Urinary bladder (tissue), 4 donors: ENCODE data around the gene TRPM6. TPM values are rescaled to one million over a fixed set of nuclear protein-coding genes. Genes with fewer than 3 reads are reported as not detected.
A peak's percentile ranks its signal among the peaks of the same experiment; 100 is the strongest.

Source experiments
- DNase-seq: peaks from one replicate; pipeline ENCODE4 v3.0.0-alpha.2; 2015; ENCODE audit errors: extremely low spot score
- H3K27ac ChIP-seq: one replicate; pipeline ENCODE4 v1.5.1; 2013; ENCODE audit warnings: low read depth, mild to moderate bottlenecking, moderate library complexity
- H3K36me3 ChIP-seq: one replicate; pipeline ENCODE4 v1.6.1; 2013; ENCODE audit warnings: mild to moderate bottlenecking, moderate library complexity; ENCODE audit not compliant: insufficient read depth
- H3K4me1 ChIP-seq: one replicate; pipeline ENCODE4 v1.6.1; 2013; ENCODE audit warnings: mild to moderate bottlenecking, moderate library complexity; ENCODE audit not compliant: insufficient read depth
- H3K4me3 ChIP-seq: one replicate; pipeline ENCODE4 v1.5.1; 2013; ENCODE audit warnings: low read depth, low read length
- WGBS: extraction: QIAGEN DNeasy Blood & Tissue Kit; methylation state at CpG from one replicate; pipeline ENCODE4 v1.1.7; 2013; 5-methylcytosine and 5-hydroxymethylcytosine counted together
- polyA plus RNA-seq: library from polyadenylated mRNA; stranded (reverse); fragments of 200-250 nt; gene quantifications from one replicate; pipeline ENCODE4 v1.2.3, GENCODE V29; 2013
- total RNA-seq: library from RNA; depleted of rRNA; stranded (reverse); fragments of >200 nt; gene quantifications from one replicate; pipeline ENCODE4 v1.2.3, GENCODE V29; 2014
- donor health status: healthy with polysubstance abuse.
- donor health status: healthy.

TRPM6 gene
- total and polyA plus RNA-seq, 2 donors, result 0.24 to 0.63 TPM

- peak; percentile 11 for DNase-seq
- H3K4me1 ChIP-seq, result no peaks in the 10 kb centered on the region
- no peaks in the 10 kb centered on the region for H3K36me3 ChIP-seq
- no peak overlapping the region for H3K27ac ChIP-seq
- 40% methylated on average over 8 of the region's 8 CpGs for WGBS
- H3K4me3 ChIP-seq, result no peak overlapping the region
These were observed 110.4 kb downstream of the TRPM6 start for GRCh38 chr9:74777136-74777879.

DNA sequence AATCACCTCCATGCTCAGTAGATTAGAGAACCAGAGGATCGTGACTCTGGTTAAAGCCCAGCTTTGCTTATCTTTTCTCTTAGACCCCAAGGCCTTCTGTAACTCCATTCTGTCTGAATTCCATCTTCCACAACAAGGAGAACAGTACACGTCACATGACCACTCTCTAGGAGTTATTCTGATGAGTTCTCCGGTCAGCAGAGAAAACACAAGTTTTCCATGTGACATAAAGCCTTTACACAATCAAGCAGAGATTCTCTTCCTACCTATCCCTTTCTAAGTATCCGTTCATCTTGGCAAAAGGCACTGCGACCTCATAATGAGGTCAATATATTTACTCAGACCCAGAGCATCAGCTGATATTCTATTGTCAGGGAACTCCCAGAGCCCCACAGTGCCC is 112.3 kb downstream of the TRPM6 start:
- Histone ChIP-seq H3K4me1 (no peaks in the 10 kb centered on the region), H3K36me3 (no peaks in the 10 kb centered on the region), H3K4me3 (no peak overlapping the region), H3K27ac (no peak overlapping the region)
- no peak for DNase-seq
- WGBS, result 70% methylated on average over 5 of the region's 5 CpGs

GRCh38 chr9:74773886-74774479 is 113.7 kb downstream of the TRPM6 start:
- DNase-seq, result peak; percentile 37

GRCh38 chr9:74772121-74772520 is 115.6 kb downstream of the TRPM6 start:
- H3K36me3 ChIP-seq, result no peaks in the 10 kb centered on the region
- DNase-seq, result no peak
- H3K4me1 ChIP-seq, result no peaks in the 10 kb centered on the region
- 88% methylated on average over 4 of the region's 4 CpGs for WGBS
- no peak overlapping the region for H3K27ac ChIP-seq
- no peak overlapping the region for H3K4me3 ChIP-seq

More at GRCh38 chr9:74773886-74774479, 113.7 kb downstream of the TRPM6 start:
- Histone ChIP-seq H3K36me3 (no peaks in the 10 kb centered on the region), H3K27ac (no peak overlapping the region), H3K4me1 (no peaks in the 10 kb centered on the region), H3K4me3 (no peak overlapping the region)
- 22% methylated on average over 8 of the region's 8 CpGs for WGBS

GRCh38 chr9:74771672-74772071 is 116.0 kb downstream of the TRPM6 start:
- Histone ChIP-seq H3K27ac (no peak overlapping the region), H3K4me3 (no peak overlapping the region), H3K4me1 (no peaks in the 10 kb centered on the region), H3K36me3 (no peaks in the 10 kb centered on the region)
- DNase-seq, result no peak
- WGBS, result 92% methylated on average over 6 of the region's 6 CpGs

DNA sequence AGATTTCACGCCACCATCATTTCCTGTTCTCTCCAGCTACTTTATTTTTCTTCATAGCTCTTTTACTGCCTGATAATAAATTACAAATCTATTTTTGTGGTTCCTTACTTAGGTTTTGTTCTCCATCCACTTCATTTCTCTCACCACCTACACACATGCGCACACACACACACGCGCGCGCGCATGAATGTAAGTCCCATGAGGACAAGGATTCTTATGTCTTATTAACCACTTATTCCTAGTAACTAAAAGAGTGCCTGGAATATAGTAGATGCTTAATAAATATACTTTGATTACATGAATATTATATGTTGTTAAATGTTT is 116.5 kb downstream of the TRPM6 start:
- 91% methylated on average over 7 of the region's 7 CpGs for WGBS
- Histone ChIP-seq H3K4me1 (no peaks in the 10 kb centered on the region), H3K27ac (no peak overlapping the region), H3K4me3 (no peak overlapping the region), H3K36me3 (no peaks in the 10 kb centered on the region)
- no peak for DNase-seq

- no peaks in the 10 kb centered on the region for H3K36me3 ChIP-seq
- no peak overlapping the region for H3K4me3 ChIP-seq
These were observed 117.0 kb downstream of the TRPM6 start for GRCh38 chr9:74770508-74771261.

DNA sequence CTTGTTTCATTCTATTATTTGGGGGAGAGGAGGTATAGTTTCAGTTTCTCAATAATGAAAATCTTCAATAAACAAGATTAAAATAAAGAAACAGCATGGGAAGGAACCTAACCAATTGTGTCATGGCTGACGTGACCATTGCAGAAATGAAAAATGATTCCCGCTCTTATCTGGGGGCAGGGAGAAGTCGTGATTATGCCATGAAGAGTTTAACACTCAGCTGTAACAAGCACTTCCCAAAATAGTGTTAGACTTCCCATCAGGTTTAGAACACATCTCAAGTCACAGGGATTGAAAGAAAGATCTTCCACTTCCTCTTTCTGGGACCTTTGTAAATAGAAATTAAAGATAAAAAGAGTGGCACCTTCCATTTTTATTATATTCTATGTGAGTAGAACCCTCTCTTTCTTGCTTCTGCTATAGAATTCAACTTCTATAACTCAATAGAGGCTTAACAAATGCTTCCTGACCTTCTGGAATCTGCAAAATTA is 122.2 kb downstream of the TRPM6 start:
- 62% methylated on average over 3 of the region's 3 CpGs for WGBS
- DNase-seq, result no peak
- no peaks in the 10 kb centered on the region for H3K36me3 ChIP-seq
- peaks cover 1% of the 10 kb centered on the region for H3K4me1 ChIP-seq
- H3K4me3 ChIP-seq, result no peak overlapping the region
- no peak overlapping the region for H3K27ac ChIP-seq

More at GRCh38 chr9:74770508-74771261, 117.0 kb downstream of the TRPM6 start:
- no peak overlapping the region for H3K27ac ChIP-seq
- no peak for DNase-seq
- 64% methylated on average over 22 of the region's 22 CpGs for WGBS
- H3K4me1 ChIP-seq, result no peaks in the 10 kb centered on the region

DNA sequence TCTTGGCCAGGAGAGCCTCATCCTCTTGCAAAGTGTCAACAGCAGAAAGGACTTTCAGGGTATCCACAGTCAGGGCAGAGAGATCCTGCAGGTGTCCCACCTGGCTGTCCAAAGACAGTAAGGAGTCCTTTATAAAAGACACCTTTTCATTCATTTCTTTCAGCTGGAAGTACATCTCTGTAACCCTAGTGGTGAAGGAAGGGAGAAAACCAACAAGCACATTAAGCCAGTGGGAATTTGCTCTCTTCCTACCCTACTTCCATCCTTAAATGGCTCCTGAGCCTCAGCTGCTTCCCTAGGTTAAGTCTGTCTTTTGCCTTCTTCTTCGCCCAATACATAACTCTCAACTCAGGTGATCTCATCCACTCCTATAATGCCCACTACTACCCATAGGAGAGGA is 124.8 kb downstream of the TRPM6 start:
- Histone ChIP-seq H3K27ac (no peak overlapping the region), H3K36me3 (no peaks in the 10 kb centered on the region), H3K4me3 (no peak overlapping the region), H3K4me1 (peaks cover 1% of the 10 kb centered on the region)
- no peak for DNase-seq
- 98% methylated on average over 1 of the region's 1 CpG for WGBS

GRCh38 chr9:74760031-74760700 is 127.6 kb downstream of the TRPM6 start:
- H3K27ac ChIP-seq, result no peak overlapping the region
- WGBS, result 86% methylated on average over 3 of the region's 3 CpGs
- no peaks in the 10 kb centered on the region for H3K36me3 ChIP-seq
- DNase-seq, result no peak
- H3K4me1 ChIP-seq, result peaks cover 1% of the 10 kb centered on the region
- no peak overlapping the region for H3K4me3 ChIP-seq

GRCh38 chr9:74755999-74756398 is 131.7 kb downstream of the TRPM6 start:
- 82% methylated on average over 3 of the region's 3 CpGs for WGBS
- Histone ChIP-seq H3K36me3 (no peaks in the 10 kb centered on the region), H3K27ac (no peak overlapping the region), H3K4me1 (no peaks in the 10 kb centered on the region), H3K4me3 (no peak overlapping the region)
- DNase-seq, result no peak

- Histone ChIP-seq H3K36me3 (no peaks in the 10 kb centered on the region), H3K4me3 (no peak overlapping the region), H3K27ac (no peak overlapping the region), H3K4me1 (no peaks in the 10 kb centered on the region)
- no peak for DNase-seq
These were observed 132.4 kb downstream of the TRPM6 start for GRCh38 chr9:74755355-74755754.

DNA sequence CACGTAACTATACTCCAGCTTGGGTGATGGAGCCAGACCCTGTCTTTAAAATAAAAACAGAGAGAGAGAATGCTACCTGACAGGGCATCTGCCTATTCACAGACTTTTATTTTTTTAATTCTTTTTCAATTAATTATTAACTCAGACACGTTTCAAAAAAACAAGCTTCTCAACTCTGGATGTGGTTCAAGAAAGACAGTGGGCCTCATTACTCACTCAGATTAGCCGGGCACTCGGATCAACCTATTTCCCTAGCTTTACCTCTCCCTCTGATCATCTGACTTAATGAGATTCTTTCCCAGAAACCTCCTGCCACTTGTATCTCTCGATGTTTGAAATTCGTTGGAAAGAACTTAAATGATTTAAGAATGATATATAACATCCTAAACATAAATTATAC is 134.1 kb downstream of the TRPM6 start:
- no peak overlapping the region for H3K4me3 ChIP-seq
- WGBS, result 73% methylated on average over 6 of the region's 6 CpGs
- no peak for DNase-seq

More for the DNA sequence above, 134.1 kb downstream of the TRPM6 start:
- no peak overlapping the region for H3K27ac ChIP-seq
- no peaks in the 10 kb centered on the region for H3K36me3 ChIP-seq
- no peaks in the 10 kb centered on the region for H3K4me1 ChIP-seq
